NOMO-1 treated with dmso at 0.1 percent for 144 hours (cell line): ENCODE results near the gene C2orf80.
A peak's percentile ranks its signal among the peaks of the same experiment; 100 is the strongest.
"Not testable (repeated sequence)": the region's sequence is repeated elsewhere in the genome, so short reads cannot be mapped to it uniquely, and the experiment has no call there.

Experiments used
- DNase-seq: peaks from one replicate; lab custom pipeline; 2025; ENCODE audit not compliant: unreplicated experiment; lab: John Stamatoyannopoulos, UW

C2orf80 gene

GRCh38 chr2:208135794-208136715 is 53.8 kb downstream of the C2orf80 start:
- no peak for DNase-seq

- peak; percentile 62 for DNase-seq
These were observed 54.8 kb downstream of the C2orf80 start for GRCh38 chr2:208134928-208135586.

GRCh38 chr2:208130712-208131110 is 59.1 kb downstream of the C2orf80 start:
- DNase-seq: no peak

- no peak for DNase-seq
These were observed 59.8 kb downstream of the C2orf80 start, which contains the start of gene CRYGC for GRCh38 chr2:208129744-208130711. CRYGC (minus strand) TSS chr2:208129828; CDS start chr2:208129792, 36 bp downstream.

- no peak for DNase-seq
These were observed 61.7 kb downstream of the C2orf80 start for GRCh38 chr2:208128136-208128535.

- no peak for DNase-seq
These were observed 62.7 kb downstream of the C2orf80 start for GRCh38 chr2:208127090-208127489.

- DNase-seq: no peak
These were observed 64.6 kb downstream of the C2orf80 start for GRCh38 chr2:208125251-208125650.

GRCh38 chr2:208124013-208124715 is 65.7 kb downstream of the C2orf80 start, which contains the start of gene CRYGD:
CRYGD (minus strand) TSS chr2:208124524; CDS start chr2:208124473, 51 bp downstream.
- not testable (repeated sequence) for DNase-seq

GRCh38 chr2:208122248-208122647 is 67.6 kb downstream of the C2orf80 start:
- no peak for DNase-seq

GRCh38 chr2:208118918-208119317 is 70.9 kb downstream of the C2orf80 start:
- DNase-seq: no peak

- DNase-seq: not testable (repeated sequence)
These were observed 72.4 kb downstream of the C2orf80 start for GRCh38 chr2:208117390-208117789.
